ENCODE results near the gene FAM98A.

GRCh38 chr2:33634261-33634910 is 35.3 kb upstream of the FAM98A start:
- no peak for TF ChIP-seq POLR2A (IDR thresholded peaks at IDR 0.05)
- TF ChIP-seq, protein P1, sequence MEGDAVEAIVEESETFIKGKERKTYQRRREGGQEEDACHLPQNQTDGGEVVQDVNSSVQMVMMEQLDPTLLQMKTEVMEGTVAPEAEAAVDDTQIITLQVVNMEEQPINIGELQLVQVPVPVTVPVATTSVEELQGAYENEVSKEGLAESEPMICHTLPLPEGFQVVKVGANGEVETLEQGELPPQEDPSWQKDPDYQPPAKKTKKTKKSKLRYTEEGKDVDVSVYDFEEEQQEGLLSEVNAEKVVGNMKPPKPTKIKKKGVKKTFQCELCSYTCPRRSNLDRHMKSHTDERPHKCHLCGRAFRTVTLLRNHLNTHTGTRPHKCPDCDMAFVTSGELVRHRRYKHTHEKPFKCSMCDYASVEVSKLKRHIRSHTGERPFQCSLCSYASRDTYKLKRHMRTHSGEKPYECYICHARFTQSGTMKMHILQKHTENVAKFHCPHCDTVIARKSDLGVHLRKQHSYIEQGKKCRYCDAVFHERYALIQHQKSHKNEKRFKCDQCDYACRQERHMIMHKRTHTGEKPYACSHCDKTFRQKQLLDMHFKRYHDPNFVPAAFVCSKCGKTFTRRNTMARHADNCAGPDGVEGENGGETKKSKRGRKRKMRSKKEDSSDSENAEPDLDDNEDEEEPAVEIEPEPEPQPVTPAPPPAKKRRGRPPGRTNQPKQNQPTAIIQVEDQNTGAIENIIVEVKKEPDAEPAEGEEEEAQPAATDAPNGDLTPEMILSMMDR (IDR thresholded peaks at IDR 0.05) = no peak

All from uterus (tissue), 2 donors.